Heart right ventricle (tissue), 16 donors: ENCODE data around the gene ATG13. TPM values are rescaled to one million over a fixed set of nuclear protein-coding genes. Genes with fewer than 3 reads are reported as not detected.

ENCODE experiments used
- ATAC-seq, 8 donors: fragments of 200-7000 bp; cut with Tn5 transposase; one replicate each; pipeline ENCODE4 v1.9.1; 2020; ENCODE audit warnings: mild to moderate bottlenecking in 8 of 8, moderate library complexity in 8 of 8, moderate number of reproducible peaks in 1 of 8
- DNase-seq, 2 donors: peaks; one replicate each; pipeline ENCODE4 v3.0.0-alpha.2; 2020
- H3K27ac ChIP-seq, 10 donors: fragments of 200-600 bp; sonication (generic) in 2 of 10; one replicate each; pipeline versions ENCODE4 v1.5.0 to v1.8.0; 2020 to 2022; ENCODE audit warnings: mild to moderate bottlenecking in 3 of 10
- H3K27me3 ChIP-seq, 7 donors: fragments of 200-600 bp; one replicate each; pipeline ENCODE4 v1.8.0; 2021 to 2022; ENCODE audit warnings: mild to moderate bottlenecking in 2 of 7
- H3K36me3 ChIP-seq, 9 donors: fragments of 200-600 bp; sonication (generic) in 1 of 9; one replicate each; pipeline versions ENCODE4 v1.5.0 to v1.8.0; 2020 to 2022; ENCODE audit warnings: mild to moderate bottlenecking in 2 of 9
- H3K4me1 ChIP-seq, 9 donors: fragments of 200-600 bp; sonication (generic) in 1 of 9; one replicate each; pipeline versions ENCODE4 v1.5.0 to v1.8.0; 2020 to 2022; ENCODE audit warnings: mild to moderate bottlenecking in 4 of 9
- H3K4me3 ChIP-seq, 10 donors: fragments of 200-600 bp; sonication (generic) in 2 of 10; one replicate each; pipeline versions ENCODE4 v1.5.0 to v1.8.0; 2020 to 2022; ENCODE audit warnings: mild to moderate bottlenecking in 7 of 10, moderate library complexity in 2 of 10
- H3K9me3 ChIP-seq, 11 donors: fragments of 200-600 bp in 10 of 11; sonication (generic) in 2 of 11; one replicate each; pipeline versions ENCODE4 v1.5.0 to v1.8.0; 2013 to 2022; ENCODE audit warnings: mild to moderate bottlenecking in 2 of 11, control low read depth in 1 of 11, moderate library complexity in 1 of 11
- CTCF ChIP-seq, 9 donors: fragments of 200-600 bp; sonication (generic) in 2 of 9; IDR thresholded peaks; one replicate each; pipeline versions ENCODE4 v1.5.0 to v1.8.0; 2021 to 2022; ENCODE audit warnings: antibody characterized with exemption in 9 of 9, mild to moderate bottlenecking in 5 of 9, moderate library complexity in 1 of 9
- WGBS, 2 donors: extraction: QIAGEN DNeasy Blood & Tissue Kit; methylation state at CpG; one replicate each; pipeline ENCODE4 v1.1.7; 2013; ENCODE audit warnings: inconsistent platforms in 1 of 2; 5-methylcytosine and 5-hydroxymethylcytosine counted together
- intact Hi-C, 10 donors: fragments of 100-400 bp; cut with DNase I; formaldehyde crosslinking; loops; one replicate each; pipeline versions ENCODE4 v1.11.1 to v1.14.2; 2022
- long read RNA-seq, 3 donors: library from polyadenylated mRNA; unstranded; transcript quantifications; one replicate each; pipeline ENCODE4 v2.0.0, GENCODE V29; 2020 to 2021
- polyA plus RNA-seq, 2 donors: library from polyadenylated mRNA; stranded (reverse); fragments of 200-250 nt; gene quantifications; one replicate each; pipeline ENCODE4 v1.2.3, GENCODE V29; 2013
- total RNA-seq, 10 donors: library from RNA; stranded (reverse); fragmentation: NEBNext Ultra II Directional in 3 of 10; extraction: Animal tissue kit (Norgen Biotek cat#: 25700) in 3 of 10; gene quantifications; one replicate each; pipeline versions ENCODE4 v1.2.1 to v1.2.4, GENCODE V29; 2021 to 2023
- donor health status: Arrhythmogenic right ventricular cardiomyopathy.
- donor health status: ischemic (EF 13 %, LVEDD 7.1; RV severe dilation, severe dysfunction).
- donor health status: healthy with polysubstance abuse.
- donor health status: DM: no; HTN: yes; CAD: no.
- donor health status: DM: no; HTN: no; CAD: no.
- donor health status: ischemic (EF 25% LVEDD 6.9; RV normal size, moderate dysfunction).
- donor health status: ischemic (EF 25% LVEDD 5.7; RV mildly dilated, moderate dysfunction).
- donor health status: healthy.
- donor health status: DM: yes; HTN: yes; CAD: no.
- donor health status: Ischemic cardiomyopathy.
- donor health status: ischemic (EF 35%, LVEDD 5.7; RV mildly dilated, moderate dysfunction).
- donor health status: nonischemic (EF 11% LVEDD 7.7; RV severe dilation, severe dysfunction).
- donor health status: DM: yes; HTN: yes; CAD: no.
- donor health status: PGD.
- donor health status: ischemic (EF 29% LVEDD 5.4; RV normal size, mild dysfunction).
- donor health status: nonischemic (EF 23%, LVEDD 6.1; RV moderate dilation, normal function).

The ATG13 gene
- 10 to 100 TPM; 35.7 to 50.6 (median 42.5) TPM for total RNA-seq
- 10 to 100 TPM; 25.8 to 28.6 TPM for polyA plus RNA-seq
- long read RNA-seq, donor 1, full-length matches to known transcripts: 2 of 14 reads
- long read RNA-seq, donor 1, partial matches to known transcripts: 6 of 14 reads
- long read RNA-seq, donor 1, other reads (novel, unspliced or antisense): 6 of 14 reads
- long read RNA-seq, donor 2, full-length matches to known transcripts: 2 of 24 reads
- long read RNA-seq, donor 2, partial matches to known transcripts: 17 of 24 reads
- long read RNA-seq, donor 2, other reads (novel, unspliced or antisense): 5 of 24 reads
- long read RNA-seq, donor 3, full-length matches to known transcripts: 8 of 46 reads
- long read RNA-seq, donor 3, partial matches to known transcripts: 14 of 46 reads
- long read RNA-seq, donor 3, other reads (novel, unspliced or antisense): 24 of 46 reads

GRCh38 chr11:46617134-46617971 lies at the start of gene ATG13, which contains the start of gene HARBI1:
Gene ATG13, plus strand, starts transcription at chr11:46617553. Its CDS starts 26,739 bp downstream, at chr11:46644292.
Gene HARBI1, minus strand, starts transcription at chr11:46617227. Its CDS starts 990 bp downstream, at chr11:46616237.
- H3K27ac ChIP-seq: peak within 1 kb of the TSS; percentile 77 to 98 (median 94)
- ATAC-seq: peak; percentile 98 to 99 (median 99)
- intact Hi-C loops: loop anchor here in 4 of 10 donors (1.0 to 10.0 kb wide), 5 partner anchors 50 to 233 kb away; partner anchors contain the start of genes MDK (in 3 of the 4), ARHGAP1 (in 2 of the 4) and CHRM4 (in 1 of the 4)
- DNase-seq: peak; percentile 89 to 91
- peak; percentile 49 to 87 (median 73) for TF ChIP-seq CTCF (IDR thresholded peaks at IDR 0.05)
- no peaks in the 10 kb centered on the region for H3K9me3 ChIP-seq
- H3K4me1 ChIP-seq: peaks cover 0 to 61% (median 39%) of the 10 kb centered on the region in 9 donors
- 0% methylated on average over 71 to 72 of the region's 72 CpGs for WGBS, 2 donors
- H3K36me3 ChIP-seq: peaks cover 0 to 31% (median 0%) of the 10 kb centered on the region in 9 donors
- no peaks in the 10 kb centered on the region for H3K27me3 ChIP-seq
- H3K4me3 ChIP-seq: peak within 1 kb of the TSS; percentile 74 to 100 (median 98)

GRCh38 chr11:46570790-46571398 lies 46.5 kb upstream of the ATG13 start:
- H3K4me1 ChIP-seq: peaks cover 0 to 33% (median 18%) of the 10 kb centered on the region in 9 donors
- H3K36me3 ChIP-seq: no peaks in the 10 kb centered on the region
- DNase-seq (no peak), ATAC-seq (no peak)
- no peak for TF ChIP-seq CTCF (IDR thresholded peaks at IDR 0.05)
- 53 to 58% methylated on average over 2 of the region's 2 CpGs for WGBS, 2 donors
- peaks cover 0 to 4% (median 0%) of the 10 kb centered on the region in 11 donors for H3K9me3 ChIP-seq
- no peaks in the 10 kb centered on the region for H3K27me3 ChIP-seq
- intact Hi-C loops: no loop called here
- H3K27ac ChIP-seq: no peak overlapping the region
- no peak overlapping the region for H3K4me3 ChIP-seq

- no peaks in the 10 kb centered on the region for H3K27me3 ChIP-seq
- WGBS, 2 donors: 11 to 29% methylated on average over 1 of the region's 1 CpG
- H3K9me3 ChIP-seq: peaks cover 0 to 4% (median 0%) of the 10 kb centered on the region in 11 donors
- peaks cover 0 to 34% (median 28%) of the 10 kb centered on the region in 9 donors for H3K4me1 ChIP-seq
- ATAC-seq: no peak
- no peak for TF ChIP-seq CTCF (IDR thresholded peaks at IDR 0.05)
- H3K36me3 ChIP-seq: peaks cover 0 to 5% (median 0%) of the 10 kb centered on the region in 9 donors
- intact Hi-C loops: no loop called here
- no peak for DNase-seq
- no peak overlapping the region for H3K4me3 ChIP-seq
- no peak overlapping the region for H3K27ac ChIP-seq
These were observed 42.7 kb upstream of the ATG13 start for GRCh38 chr11:46574656-46575055.
